B cell (primary cell): ENCODE measurements around the gene CWC27. TPM values are rescaled to one million over a fixed set of nuclear protein-coding genes. Genes with fewer than 3 reads are reported as not detected.

Experiments
- ATAC-seq: fragments of 200-7000 bp; cut with Tn5 transposase; one replicate; pipeline ENCODE4 v1.10.0; 2021; ENCODE audit warnings: low read depth, mild to moderate bottlenecking, moderate number of reproducible peaks, moderate library complexity
- CTCF ChIA-PET: fragments of 350-600 bp; sonication (Branson Sonifier 250); formaldehyde crosslinking; loops from one replicate; lab custom pipeline; 2021; ENCODE audit warnings: antibody characterized with exemption, inconsistent platforms; lab: Charles Lee
- POLR2A ChIA-PET: fragments of 350-600 bp; sonication (Branson Sonifier 250); formaldehyde crosslinking; loops from one replicate; lab custom pipeline; 2021; ENCODE audit warnings: antibody characterized with exemption; lab: Charles Lee
- DNase-seq: peaks from one replicate; pipeline ENCODE4 v3.0.0; 2013
- H2AFZ ChIP-seq: 2 replicates; pipeline ENCODE4 v1.6.1; 2012; ENCODE audit warnings: mild to moderate bottlenecking, low read depth, low read length; ENCODE audit not compliant: insufficient read depth, poor library complexity, severe bottlenecking
- H3K27ac ChIP-seq, 2 donors: 1 replicate in 1 of 2; 2 replicates in 1 of 2; pipeline ENCODE4 v1.5.1; 2012 to 2013; ENCODE audit warnings: low read length in 2 of 2, mild to moderate bottlenecking in 2 of 2, moderate library complexity in 1 of 2
- H3K27me3 ChIP-seq, 4 experiments: fragments of 200-600 bp in 1 of 4; sonication (generic) in 1 of 4; replicated peaks in 1 of 4; 1 replicate in 2 of 4; 2 replicates in 2 of 4; pipeline versions ENCODE4 v1.6.1 to v1.7.0; 2013 to 2016; ENCODE audit warnings: low read length in 3 of 4, mild to moderate bottlenecking in 2 of 4, mixed read lengths in 1 of 4, moderate library complexity in 1 of 4; ENCODE audit not compliant: insufficient read depth in 4 of 4, control insufficient read depth in 3 of 4; ENCODE audit errors: control extremely low read depth in 1 of 4
- H3K36me3 ChIP-seq, 2 experiments: replicated peaks in 1 of 2; 1 replicate in 1 of 2; 2 replicates in 1 of 2; pipeline versions ENCODE4 v1.6.1 to v1.7.1; 2013; ENCODE audit warnings: low read length in 1 of 2; ENCODE audit not compliant: insufficient read depth in 2 of 2, control insufficient read depth in 1 of 2; ENCODE audit errors: control extremely low read depth in 1 of 2, extremely low read depth in 1 of 2
- H3K4me1 ChIP-seq, 2 donors: fragments of 200-600 bp in 1 of 2; sonication (generic) in 1 of 2; 1 replicate in 1 of 2; 2 replicates in 1 of 2; pipeline versions ENCODE4 v1.5.1 to v1.6.1; 2013 to 2017; ENCODE audit warnings: low read length in 2 of 2; ENCODE audit not compliant: control insufficient read depth in 2 of 2, insufficient read depth in 2 of 2
- H3K4me2 ChIP-seq: replicated peaks from 2 replicates; pipeline ENCODE3; 2012; ENCODE audit warnings: mild to moderate bottlenecking, low read depth, low read length; ENCODE audit not compliant: poor library complexity, severe bottlenecking
- H3K4me3 ChIP-seq, 5 experiments: fragments of 200-600 bp in 1 of 5; sonication (generic) in 1 of 5; 1 replicate in 3 of 5; 2 replicates in 2 of 5; pipeline versions ENCODE4 v1.5.1 to v1.7.0; 2011 to 2016; ENCODE audit warnings: low read length in 4 of 5, mild to moderate bottlenecking in 4 of 5, low read depth in 2 of 5, control low read depth in 1 of 5, moderate library complexity in 1 of 5; ENCODE audit not compliant: insufficient read depth in 1 of 5; ENCODE audit errors: control extremely low read depth in 1 of 5, extremely low read depth in 1 of 5
- H3K79me2 ChIP-seq: fragments of 200-600 bp; sonication (generic); one replicate; pipeline ENCODE4 v1.6.0; 2016; ENCODE audit warnings: low read length; ENCODE audit not compliant: control insufficient read depth, insufficient read depth
- H3K9ac ChIP-seq: fragments of 200-600 bp; sonication (generic); 2 replicates; pipeline ENCODE4 v1.6.1; 2017; ENCODE audit warnings: mild to moderate bottlenecking, low read length, moderate library complexity
- H3K9me3 ChIP-seq, 3 donors: one replicate each; pipeline versions ENCODE4 v1.6.1 to v1.7.1; 2013; ENCODE audit warnings: low read length in 2 of 3; ENCODE audit not compliant: control insufficient read depth in 2 of 3, insufficient read depth in 1 of 3; ENCODE audit errors: control extremely low read depth in 1 of 3
- H4K20me1 ChIP-seq: 2 replicates; pipeline ENCODE4 v1.6.0; 2012; ENCODE audit warnings: mild to moderate bottlenecking, low read length; ENCODE audit not compliant: insufficient read depth, control insufficient read depth, poor library complexity, severe bottlenecking
- H3K27ac Mint-ChIP-seq: one replicate; pipeline ENCODE4 v1.8.0; 2021; ENCODE audit warnings: mixed read lengths
- H3K27me3 Mint-ChIP-seq: one replicate; pipeline ENCODE4 v1.8.0; 2021; ENCODE audit warnings: mixed read lengths
- H3K4me1 Mint-ChIP-seq: one replicate; pipeline ENCODE4 v1.8.0; 2021; ENCODE audit warnings: mixed read lengths
- H3K4me3 Mint-ChIP-seq: one replicate; pipeline ENCODE4 v1.8.0; 2021; ENCODE audit warnings: mixed read lengths
- H3K9me3 Mint-ChIP-seq: one replicate; pipeline ENCODE4 v1.8.0; 2022; ENCODE audit warnings: mixed read lengths; ENCODE audit not compliant: insufficient read depth
- EZH2 ChIP-seq: IDR thresholded peaks from 2 replicates; pipeline ENCODE4 v1.6.1; 2012; ENCODE audit warnings: borderline replicate concordance, low read depth, mild to moderate bottlenecking, moderate library complexity, low read length; ENCODE audit not compliant: insufficient read depth, poor library complexity, severe bottlenecking
- WGBS: methylation state at CpG from one replicate; pipeline ENCODE4 v1.1.5; 2013; ENCODE audit warnings: missing lambda C conversion rate; ENCODE audit not compliant: insufficient coverage; 5-methylcytosine and 5-hydroxymethylcytosine counted together
- intact Hi-C: fragments of 100-400 bp; cut with micrococcal nuclease; formaldehyde crosslinking; loops from one replicate; pipeline ENCODE4 v1.10.0; 2022
- polyA plus RNA-seq: library from polyadenylated mRNA; depleted of rRNA; stranded (reverse); fragments of >200 nt; gene quantifications from 2 replicates; pipeline ENCODE4 v1.2.3, GENCODE V29; 2012
- total RNA-seq, 2 donors: library from RNA; stranded (reverse); fragments of 120-200 nt in 1 of 2; gene quantifications; 1 replicate in 1 of 2; 2 replicates in 1 of 2; pipeline versions ENCODE4 v1.2.3 to v1.2.4, GENCODE V29; 2013 to 2022
- TF ChIP-seq, protein P1 (sequence below): fragments of 200-600 bp; IDR thresholded peaks from one replicate; pipeline ENCODE4 v1.8.0; 2022; ENCODE audit warnings: antibody characterized with exemption, mild to moderate bottlenecking

CWC27 gene
- total and polyA plus RNA-seq, 2 donors (not counting 1 experiment from before 2014, with no cell fraction given) = 6.6 to 30.5 TPM

DNA sequence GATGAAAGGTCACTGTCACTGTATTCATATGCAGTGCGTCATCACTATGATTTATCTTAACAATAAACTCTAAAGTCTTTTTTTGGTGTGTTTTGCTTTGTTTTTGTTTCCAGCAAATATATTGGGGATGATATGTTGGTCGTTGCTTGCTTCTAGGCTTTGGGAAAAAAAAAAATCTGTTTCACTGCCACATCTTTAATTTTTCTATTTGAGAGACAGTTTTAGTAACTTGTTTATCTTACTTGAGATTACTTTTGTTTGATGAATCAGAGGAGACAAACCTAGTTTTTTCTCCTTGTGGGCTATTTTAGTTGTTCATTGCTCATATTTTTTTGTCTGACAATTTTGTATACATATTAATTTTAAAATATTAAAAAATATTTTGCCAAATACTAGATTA is 19.4 kb downstream of the CWC27 start:
- Mint-ChIP-seq H3K27ac (no peak overlapping the region), H3K27me3 (no peaks in the 10 kb centered on the region), H3K9me3 (no peaks in the 10 kb centered on the region), H3K4me1 (no peaks in the 10 kb centered on the region), H3K4me3 (no peak overlapping the region)
- H3K4me3 ChIP-seq = no peak overlapping the region
- no peak overlapping the region for H3K9ac ChIP-seq
- intact Hi-C loops = no loop called here
- no peaks in the 10 kb centered on the region for H3K79me2 ChIP-seq
- no peak overlapping the region for H3K27ac ChIP-seq
- ATAC-seq (no peak), DNase-seq (no peak)
- H3K9me3 ChIP-seq = no peaks in the 10 kb centered on the region
- no peak overlapping the region for H3K4me2 ChIP-seq
- peaks cover 4 to 15% of the 10 kb centered on the region in 2 experiments for H3K36me3 ChIP-seq
- ChIA-PET CTCF (interaction anchor here (0.7 to 1.5 kb wide), 3 partner anchors 20 to 696 kb away, joined by 3 to 4 read pairs (median 3); partner anchors contain the start of genes CWC27 and SREK1IP1), POLR2A (no interaction called here)
- WGBS = no CpG with 5 or more reads among the region's 2 CpGs
- no peak for TF ChIP-seq EZH2
- TF ChIP-seq, protein P1, sequence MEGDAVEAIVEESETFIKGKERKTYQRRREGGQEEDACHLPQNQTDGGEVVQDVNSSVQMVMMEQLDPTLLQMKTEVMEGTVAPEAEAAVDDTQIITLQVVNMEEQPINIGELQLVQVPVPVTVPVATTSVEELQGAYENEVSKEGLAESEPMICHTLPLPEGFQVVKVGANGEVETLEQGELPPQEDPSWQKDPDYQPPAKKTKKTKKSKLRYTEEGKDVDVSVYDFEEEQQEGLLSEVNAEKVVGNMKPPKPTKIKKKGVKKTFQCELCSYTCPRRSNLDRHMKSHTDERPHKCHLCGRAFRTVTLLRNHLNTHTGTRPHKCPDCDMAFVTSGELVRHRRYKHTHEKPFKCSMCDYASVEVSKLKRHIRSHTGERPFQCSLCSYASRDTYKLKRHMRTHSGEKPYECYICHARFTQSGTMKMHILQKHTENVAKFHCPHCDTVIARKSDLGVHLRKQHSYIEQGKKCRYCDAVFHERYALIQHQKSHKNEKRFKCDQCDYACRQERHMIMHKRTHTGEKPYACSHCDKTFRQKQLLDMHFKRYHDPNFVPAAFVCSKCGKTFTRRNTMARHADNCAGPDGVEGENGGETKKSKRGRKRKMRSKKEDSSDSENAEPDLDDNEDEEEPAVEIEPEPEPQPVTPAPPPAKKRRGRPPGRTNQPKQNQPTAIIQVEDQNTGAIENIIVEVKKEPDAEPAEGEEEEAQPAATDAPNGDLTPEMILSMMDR = no peak
- H3K27me3 ChIP-seq = no peaks in the 10 kb centered on the region
- H4K20me1 ChIP-seq = no peaks in the 10 kb centered on the region
- H2AFZ ChIP-seq = no peak overlapping the region
- H3K4me1 ChIP-seq = no peaks in the 10 kb centered on the region

- ChIA-PET CTCF (interaction anchor here (0.6 to 1.3 kb wide), 2 partner anchors 155 to 694 kb away, joined by 3 read pairs; no protein-coding TSS in a partner anchor), POLR2A (no interaction called here)
- no peaks in the 10 kb centered on the region for H3K9me3 ChIP-seq
- no peaks in the 10 kb centered on the region for H4K20me1 ChIP-seq
- no peak overlapping the region for H3K4me3 Mint-ChIP-seq
- H3K9ac ChIP-seq = no peak overlapping the region
- H3K79me2 ChIP-seq = no peaks in the 10 kb centered on the region
- H3K27me3 ChIP-seq = no peaks in the 10 kb centered on the region
- no peak overlapping the region for H2AFZ ChIP-seq
- no peaks in the 10 kb centered on the region for H3K4me1 ChIP-seq
- intact Hi-C loops = no loop called here
- no peak for DNase-seq
- H3K27me3 Mint-ChIP-seq = no peaks in the 10 kb centered on the region
- 100% methylated on average over 1 of the region's 3 CpGs for WGBS
- TF ChIP-seq, protein P1 = no peak
- TF ChIP-seq EZH2 = no peak
- peaks cover 9 to 20% of the 10 kb centered on the region in 2 experiments for H3K36me3 ChIP-seq
- no peaks in the 10 kb centered on the region for H3K9me3 Mint-ChIP-seq
- no peaks in the 10 kb centered on the region for H3K4me1 Mint-ChIP-seq
- H3K27ac Mint-ChIP-seq = no peak overlapping the region
- no peak for ATAC-seq
- no peak overlapping the region for H3K27ac ChIP-seq
- no peak overlapping the region for H3K4me2 ChIP-seq
- no peak overlapping the region for H3K4me3 ChIP-seq
Observed at GRCh38 chr5:64789457-64789856, 20.7 kb downstream of the CWC27 start.
